Progenitor cell of endocrine pancreas (in vitro differentiated cells): ENCODE measurements around the gene TIMM8A. TPM values are rescaled to one million over a fixed set of nuclear protein-coding genes. Genes with fewer than 3 reads are reported as not detected.

Experiments
- DNase-seq: peaks from one replicate; pipeline ENCODE4 v3.0.0; 2021; ENCODE audit warnings: low spot score; ENCODE audit not compliant: unreplicated experiment
- H3K27ac Mint-ChIP-seq: 2 replicates; pipeline ENCODE4 v1.8.0; 2021; ENCODE audit warnings: mild to moderate bottlenecking, moderate library complexity, mixed read lengths
- H3K27me3 Mint-ChIP-seq: 2 replicates; pipeline ENCODE4 v1.8.0; 2021; ENCODE audit warnings: mixed read lengths
- H3K36me3 Mint-ChIP-seq: 2 replicates; pipeline ENCODE4 v1.8.0; 2022; ENCODE audit warnings: mixed read lengths; ENCODE audit not compliant: insufficient read depth
- H3K4me1 Mint-ChIP-seq: 2 replicates; pipeline ENCODE4 v1.8.0; 2021; ENCODE audit warnings: low read depth, mixed read lengths
- H3K4me3 Mint-ChIP-seq: 2 replicates; pipeline ENCODE4 v1.8.0; 2021; ENCODE audit warnings: low read depth, mild to moderate bottlenecking, moderate library complexity, mixed read lengths
- H3K9me3 Mint-ChIP-seq: 2 replicates; pipeline ENCODE4 v1.8.0; 2021; ENCODE audit warnings: low read depth, mixed read lengths
- total RNA-seq: library from RNA; stranded (reverse); gene quantifications from 2 replicates; pipeline ENCODE4 v1.2.1, GENCODE V29; 2021
- TF ChIP-seq, protein P1 (sequence below): fragments of 200-600 bp; sonication (generic); IDR thresholded peaks from one replicate; pipeline ENCODE4 v1.5.0; 2021; ENCODE audit warnings: antibody characterized with exemption, mild to moderate bottlenecking; ENCODE audit not compliant: unreplicated experiment

Gene TIMM8A
- total RNA-seq, 1 donor from 2014 or later, result 15.7 TPM

DNA sequence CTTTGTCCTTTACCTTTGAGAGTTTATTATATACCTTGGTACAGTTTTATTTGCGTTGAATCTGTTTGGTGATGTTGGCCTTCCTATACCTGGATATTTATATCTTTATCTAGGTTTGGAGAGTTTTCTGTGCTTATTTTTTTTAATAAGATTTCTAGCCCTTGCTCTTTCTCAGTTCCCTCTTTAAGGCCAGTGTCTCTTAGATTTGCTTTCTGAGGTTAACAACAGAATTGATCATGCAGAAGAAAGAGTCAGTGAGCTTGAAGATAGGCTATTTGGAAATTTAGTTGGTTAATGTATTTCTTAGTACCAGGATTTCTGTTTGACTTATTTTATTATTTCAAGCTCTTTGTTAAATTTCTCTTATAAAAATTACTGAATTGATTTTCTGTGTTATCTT, 44.8 kb downstream of the TIMM8A start:
- H3K9me3 Mint-ChIP-seq, result peaks cover 22% of the 10 kb centered on the region
- H3K4me1 Mint-ChIP-seq, result peaks cover 1% of the 10 kb centered on the region
- H3K27me3 Mint-ChIP-seq, result no peaks in the 10 kb centered on the region
- no peak overlapping the region for H3K27ac Mint-ChIP-seq
- DNase-seq, result no peak
- H3K36me3 Mint-ChIP-seq, result no peaks in the 10 kb centered on the region
- TF ChIP-seq, protein P1, sequence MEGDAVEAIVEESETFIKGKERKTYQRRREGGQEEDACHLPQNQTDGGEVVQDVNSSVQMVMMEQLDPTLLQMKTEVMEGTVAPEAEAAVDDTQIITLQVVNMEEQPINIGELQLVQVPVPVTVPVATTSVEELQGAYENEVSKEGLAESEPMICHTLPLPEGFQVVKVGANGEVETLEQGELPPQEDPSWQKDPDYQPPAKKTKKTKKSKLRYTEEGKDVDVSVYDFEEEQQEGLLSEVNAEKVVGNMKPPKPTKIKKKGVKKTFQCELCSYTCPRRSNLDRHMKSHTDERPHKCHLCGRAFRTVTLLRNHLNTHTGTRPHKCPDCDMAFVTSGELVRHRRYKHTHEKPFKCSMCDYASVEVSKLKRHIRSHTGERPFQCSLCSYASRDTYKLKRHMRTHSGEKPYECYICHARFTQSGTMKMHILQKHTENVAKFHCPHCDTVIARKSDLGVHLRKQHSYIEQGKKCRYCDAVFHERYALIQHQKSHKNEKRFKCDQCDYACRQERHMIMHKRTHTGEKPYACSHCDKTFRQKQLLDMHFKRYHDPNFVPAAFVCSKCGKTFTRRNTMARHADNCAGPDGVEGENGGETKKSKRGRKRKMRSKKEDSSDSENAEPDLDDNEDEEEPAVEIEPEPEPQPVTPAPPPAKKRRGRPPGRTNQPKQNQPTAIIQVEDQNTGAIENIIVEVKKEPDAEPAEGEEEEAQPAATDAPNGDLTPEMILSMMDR, result no peak
- H3K4me3 Mint-ChIP-seq, result no peak overlapping the region

Other genes with a start within 250 kb of the TIMM8A start
- 0.29 and 0.44 TPM in 2 replicates for gene DRP2, start 129.0 kb downstream of the TIMM8A start, total RNA-seq
- gene TAF7L, start 57.4 kb downstream of the TIMM8A start, total RNA-seq, result 0.13 and 0.26 TPM in 2 replicates
- gene BTK, start 37.4 kb upstream of the TIMM8A start, total RNA-seq, result not detected in 2 replicates
- 306 and 310 TPM in 2 replicates for gene RPL36A, start 42.3 kb upstream of the TIMM8A start, total RNA-seq
- gene GLA, start 59.2 kb upstream of the TIMM8A start, total RNA-seq, result 35.9 and 36.7 TPM in 2 replicates
- 72.4 and 77.8 TPM in 2 replicates for gene HNRNPH2, start 59.5 kb upstream of the TIMM8A start, total RNA-seq
- gene ARMCX4, start 136.7 kb upstream of the TIMM8A start, total RNA-seq, result 19.7 and 21.9 TPM in 2 replicates
- 29.6 and 31.6 TPM in 2 replicates for gene ARMCX1, start 201.8 kb upstream of the TIMM8A start, total RNA-seq